ENCODE results near the gene FXYD5. TPM values are rescaled to one million over a fixed set of nuclear protein-coding genes. Genes with fewer than 3 reads are reported as not detected.

Gene FXYD5
- total and polyA plus RNA-seq, 2 donors (not counting 3 experiments of a cell fraction or from before 2014, with no cell fraction given) = 223 to 290 TPM

GRCh38 chr19:35161434-35161743 is 6.9 kb downstream of the FXYD5 start:
- peaks cover 1% of the 10 kb centered on the region for H3K4me1 ChIP-seq (ENCODE audit: control insufficient read depth, extremely low read depth, insufficient read depth, low read length)
- H3K9ac ChIP-seq (replicated peaks; ENCODE audit: extremely low read depth, insufficient read depth, low read length) = no peak overlapping the region
- no peak for DNase-seq (ENCODE audit: low read depth, low spot score)
- peaks cover 22% of the 10 kb centered on the region for H3K79me2 ChIP-seq (ENCODE audit: control insufficient read depth, insufficient read depth, low read length)
- no TSS peak for BruUV-seq (replicated peaks)
- intact Hi-C loops (cut with micrococcal nuclease) = no loop called here
- H3K9me1 ChIP-seq (replicated peaks; ENCODE audit: control insufficient read depth, extremely low read depth, insufficient read depth, low read length) = no peaks in the 10 kb centered on the region
- ChIA-PET POLR2A (no interaction called here), CTCF (interaction anchor here (0.8 kb wide), 2 partner anchors 9 to 94 kb away, joined by 3 to 5 read pairs; no protein-coding TSS in a partner anchor)
- H3K9me3 ChIP-seq (replicated peaks; ENCODE audit: control insufficient read depth, insufficient read depth, low read length) = peaks cover 5% of the 10 kb centered on the region
- no peak overlapping the region for H3K4me3 ChIP-seq (replicated peaks in 1 of 3; ENCODE audit: insufficient read depth in 1 of 3, low read depth in 1 of 3, low read length in 3 of 3)
- TF ChIP-seq POLR2AphosphoS5 (IDR thresholded peaks at IDR 0.05; ENCODE audit: insufficient read depth, low read depth, low read length) (no peak), POLR2A (IDR thresholded peaks at IDR 0.05; ENCODE audit: low read depth, low read length) (no peak), FOS (IDR thresholded peaks at IDR 0.05; ENCODE audit: borderline replicate concordance, insufficient read depth, low read length) (no peak), JUN (IDR thresholded peaks at IDR 0.05; ENCODE audit: borderline replicate concordance, insufficient read depth, insufficient read length, low read depth) (no peak), MYC (IDR thresholded peaks at IDR 0.05; ENCODE audit: low read depth, low read length) (no peak), CTCF (IDR thresholded peaks at IDR 0.05; ENCODE audit: extremely low read depth in 1 of 2, insufficient read depth in 1 of 2, low read depth in 1 of 2, low read length in 2 of 2) (no peak), EZH2 (IDR thresholded peaks at IDR 0.05; ENCODE audit: borderline replicate concordance, low read depth, low read length, severe bottlenecking) (no peak), GATA2 (IDR thresholded peaks at IDR 0.05; ENCODE audit: insufficient read depth, insufficient read length, low read depth, low read length) (no peak)
- TF ChIP-seq, protein P1, sequence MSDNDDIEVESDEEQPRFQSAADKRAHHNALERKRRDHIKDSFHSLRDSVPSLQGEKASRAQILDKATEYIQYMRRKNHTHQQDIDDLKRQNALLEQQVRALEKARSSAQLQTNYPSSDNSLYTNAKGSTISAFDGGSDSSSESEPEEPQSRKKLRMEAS (IDR thresholded peaks at IDR 0.05; ENCODE audit: insufficient read depth, insufficient read length) = no peak
- peaks cover 35 to 39% of the 10 kb centered on the region in 2 experiments for H3K36me3 ChIP-seq (ENCODE audit: control insufficient read depth in 2 of 2, extremely low read depth in 1 of 2, insufficient read depth in 2 of 2, low read length in 2 of 2)
- no peak for FAIRE-seq
- dilution Hi-C loops (cut with MboI; ENCODE audit: extremely low pct_ligation_motif_present, low sequenced_read_pairs) = no loop called here
- H3K27me3 ChIP-seq (ENCODE audit: control insufficient read depth in 2 of 2, insufficient read depth in 2 of 2, low read length in 2 of 2) = no peaks in the 10 kb centered on the region
- no peak overlapping the region for H3K4me2 ChIP-seq (ENCODE audit: insufficient read depth, low read length)
- H4K20me1 ChIP-seq (replicated peaks; ENCODE audit: control insufficient read depth, extremely low read depth, insufficient read depth, low read length) = no peaks in the 10 kb centered on the region
- H3K27ac ChIP-seq (ENCODE audit: insufficient read depth, low read depth, low read length) = no peak overlapping the region
- no peak overlapping the region for H2AFZ ChIP-seq (ENCODE audit: low read depth, low read length)

Measured in endothelial cell of umbilical vein (primary cell).